GM23338 (cell line): Measurements from ENCODE around the gene MED28. TPM values are rescaled to one million over a fixed set of nuclear protein-coding genes. Genes with fewer than 3 reads are reported as not detected.

Experiments
- ATAC-seq: fragments of 200-7000 bp; cut with Tn5 transposase; 3 replicates; pipeline ENCODE4 v1.9.1; 2020
- DNase-seq: peaks from one replicate; pipeline ENCODE4 v3.0.0-alpha.2; 2015; ENCODE audit warnings: low spot score
- H2AFZ ChIP-seq: fragments of 200-600 bp; sonication (generic); 2 replicates; pipeline ENCODE4 v1.8.0; 2016; ENCODE audit warnings: antibody characterized with exemption, mild to moderate bottlenecking, moderate library complexity
- H3F3A ChIP-seq: fragments of 200-600 bp; sonication (generic); replicated peaks from 2 replicates; pipeline ENCODE4 v1.8.0; 2017; ENCODE audit warnings: antibody characterized with exemption, mixed run types, low read depth
- H3K27ac ChIP-seq: fragments of 200-600 bp; sonication (generic); 2 replicates; pipeline ENCODE4 v1.6.1; 2016; ENCODE audit warnings: low read depth
- H3K27me3 ChIP-seq: fragments of 200-600 bp; sonication (generic); 2 replicates; pipeline ENCODE4 v1.8.0; 2016; ENCODE audit warnings: mild to moderate bottlenecking, mixed run types, moderate library complexity; ENCODE audit not compliant: insufficient read depth
- H3K36me3 ChIP-seq: fragments of 200-600 bp; sonication (generic); 2 replicates; pipeline ENCODE4 v1.8.0; 2016; ENCODE audit warnings: mild to moderate bottlenecking; ENCODE audit not compliant: insufficient read depth
- H3K4me1 ChIP-seq: fragments of 200-600 bp; sonication (generic); 2 replicates; pipeline ENCODE4 v1.8.0; 2016; ENCODE audit warnings: mild to moderate bottlenecking, moderate library complexity; ENCODE audit not compliant: insufficient read depth
- H3K4me2 ChIP-seq: fragments of 200-600 bp; sonication (generic); 2 replicates; pipeline ENCODE4 v1.7.1; 2017; ENCODE audit warnings: mixed run types
- H3K4me3 ChIP-seq: fragments of 200-600 bp; sonication (generic); 2 replicates; pipeline ENCODE4 v1.6.1; 2016; ENCODE audit warnings: mixed run types
- H3K79me2 ChIP-seq: fragments of 200-600 bp; sonication (generic); replicated peaks from 2 replicates; pipeline ENCODE4 v1.8.0; 2017; ENCODE audit warnings: mild to moderate bottlenecking; ENCODE audit not compliant: insufficient read depth
- H3K9me2 ChIP-seq: fragments of 200-600 bp; sonication (generic); 2 replicates; pipeline ENCODE4 v1.8.0; 2017; ENCODE audit not compliant: insufficient read depth
- H4K20me1 ChIP-seq: fragments of 200-600 bp; sonication (generic); replicated peaks from 2 replicates; pipeline ENCODE4 v1.8.0; 2017; ENCODE audit warnings: mild to moderate bottlenecking; ENCODE audit not compliant: insufficient read depth
- H3K27ac Mint-ChIP-seq: 2 replicates; pipeline ENCODE4 v1.8.0; 2020; ENCODE audit warnings: inconsistent platforms, mild to moderate bottlenecking, moderate library complexity, mixed read lengths
- H3K27me3 Mint-ChIP-seq: 3 replicates; pipeline ENCODE4 v1.8.0; 2022; ENCODE audit warnings: low read depth, mild to moderate bottlenecking, moderate library complexity, mixed read lengths, inconsistent platforms; ENCODE audit not compliant: insufficient read depth, poor library complexity
- H3K36me3 Mint-ChIP-seq: 3 replicates; pipeline ENCODE4 v1.8.0; 2021; ENCODE audit warnings: low read depth, mild to moderate bottlenecking, inconsistent platforms, moderate library complexity, mixed read lengths
- H3K4me1 Mint-ChIP-seq: 3 replicates; pipeline ENCODE4 v1.8.0; 2020; ENCODE audit warnings: mild to moderate bottlenecking, inconsistent platforms, mixed read lengths
- H3K4me3 Mint-ChIP-seq: 3 replicates; pipeline ENCODE4 v1.8.0; 2021; ENCODE audit warnings: moderate library complexity, mild to moderate bottlenecking, inconsistent platforms, mixed read lengths
- H3K9me3 Mint-ChIP-seq: 3 replicates; pipeline ENCODE4 v1.8.0; 2020; ENCODE audit warnings: moderate library complexity, mild to moderate bottlenecking, inconsistent platforms, mixed read lengths
- CREB1 ChIP-seq: fragments of 250-450 bp; sonication (Bioruptor Pico); IDR thresholded peaks from 2 replicates; pipeline ENCODE4 v1.5.0; 2020; ENCODE audit warnings: low read depth, mild to moderate bottlenecking, moderate library complexity
- CTCF ChIP-seq, 2 experiments: fragments of 200-600 bp in 1 of 2; sonication (generic) in 1 of 2; conservative IDR thresholded peaks; 2 replicates each; pipeline versions ENCODE4 v1.5.1 to v1.6.1; 2016 to 2017; ENCODE audit warnings: antibody characterized with exemption in 2 of 2, low read depth in 2 of 2, mild to moderate bottlenecking in 2 of 2, moderate library complexity in 1 of 2
- ETS1 ChIP-seq: IDR thresholded peaks from 2 replicates; pipeline ENCODE4 v1.6.1; 2016; ENCODE audit warnings: antibody characterized with exemption
- EZH2 ChIP-seq: fragments of 200-600 bp; sonication (generic); IDR thresholded peaks from one replicate; pipeline ENCODE4 v1.8.0; 2017; ENCODE audit warnings: antibody characterized with exemption, mild to moderate bottlenecking, low read depth; ENCODE audit not compliant: unreplicated experiment
- NANOG ChIP-seq: IDR thresholded peaks from 2 replicates; pipeline ENCODE4 v1.6.1; 2016; ENCODE audit warnings: antibody characterized with exemption, borderline replicate concordance
- POLR2AphosphoS5 ChIP-seq: IDR thresholded peaks from 2 replicates; pipeline ENCODE4 v1.6.1; 2016; ENCODE audit warnings: antibody characterized with exemption, low read depth
- REST ChIP-seq: IDR thresholded peaks from one replicate; pipeline ENCODE4 v1.6.1; 2018; ENCODE audit warnings: antibody characterized with exemption; ENCODE audit not compliant: unreplicated experiment
- STAT1 ChIP-seq: IDR thresholded peaks from one replicate; pipeline ENCODE4 v1.6.1; 2016; ENCODE audit warnings: antibody characterized with exemption; ENCODE audit not compliant: unreplicated experiment
- ZNF114 ChIP-seq: fragments of 250-450 bp; sonication (Bioruptor Pico); IDR thresholded peaks from 2 replicates; pipeline ENCODE4 v1.5.0; 2020; ENCODE audit warnings: mild to moderate bottlenecking, moderate library complexity
- ZNF331 ChIP-seq: fragments of 250-450 bp; sonication (Bioruptor Pico); IDR thresholded peaks from 2 replicates; pipeline ENCODE4 v1.5.0; 2020; ENCODE audit warnings: low read depth, mild to moderate bottlenecking, moderate library complexity
- polyA plus RNA-seq: library from polyadenylated mRNA; unstranded; fragments of >200 nt; fragmentation: Nextera tagmentation; extraction: Ambion mirVana; gene quantifications from 2 replicates; pipeline ENCODE4 v1.2.1, GENCODE V29; 2016
- total RNA-seq: library from RNA; depleted of rRNA; stranded (reverse); fragments of >200 nt; shearing (Covaris generic); gene quantifications from 2 replicates; pipeline ENCODE4 v1.2.3, GENCODE V29; 2014

The MED28 gene
- total and polyA plus RNA-seq, 2 experiments from 2014 or later = 24.0 to 60.9 TPM

- Mint-ChIP-seq H3K4me1 (peaks cover 5% of the 10 kb centered on the region; the same call in 2 of the 3 replicates), H3K27me3 (peaks cover 5% of the 10 kb centered on the region), H3K27ac (no peak overlapping the region), H3K4me3 (no peak overlapping the region), H3K9me3 (no peaks in the 10 kb centered on the region), H3K36me3 (no peaks in the 10 kb centered on the region)
- Histone ChIP-seq H3K79me2 (no peaks in the 10 kb centered on the region), H3K36me3 (no peaks in the 10 kb centered on the region), H2AFZ (no peak overlapping the region), H3K27ac (no peak overlapping the region), H3K4me2 (no peak overlapping the region), H3K9me2 (no peaks in the 10 kb centered on the region), H3K4me3 (no peak overlapping the region), H3K27me3 (no peaks in the 10 kb centered on the region), H4K20me1 (no peaks in the 10 kb centered on the region), H3K4me1 (no peaks in the 10 kb centered on the region), H3F3A (no peaks in the 10 kb centered on the region)
- no peak for ATAC-seq
- no peak for TF ChIP-seq NANOG
- TF ChIP-seq CREB1 = no peak
- TF ChIP-seq POLR2AphosphoS5 = no peak
- TF ChIP-seq STAT1 = no peak
- TF ChIP-seq ETS1 = no peak
- TF ChIP-seq CTCF (conservative IDR thresholded peaks at IDR 0.05; ENCODE audit: low read depth in 2 of 2) = no peak
- TF ChIP-seq REST = no peak
- no peak for TF ChIP-seq ZNF114 (CRISPR knock-in tag)
- TF ChIP-seq EZH2 = no peak
- no peak for TF ChIP-seq ZNF331 (CRISPR knock-in tag)
- DNase-seq = no peak
Measured at GRCh38 chr4:17665346-17665745, 50.9 kb downstream of the MED28 start.

GRCh38 chr4:17665852-17666251 lies 51.4 kb downstream of the MED28 start:
- no peaks in the 10 kb centered on the region for H3K9me3 Mint-ChIP-seq
- peaks cover 5% of the 10 kb centered on the region; the same call in 2 of the 3 replicates for H3K4me1 Mint-ChIP-seq
- no peaks in the 10 kb centered on the region for H3K36me3 ChIP-seq
- DNase-seq (no peak), ATAC-seq (no peak)
- H3K27me3 Mint-ChIP-seq = peaks cover 5% of the 10 kb centered on the region
- H3K9me2 ChIP-seq = no peaks in the 10 kb centered on the region
- H3K27ac Mint-ChIP-seq = no peak overlapping the region
- H3K4me3 Mint-ChIP-seq = no peak overlapping the region
- no peaks in the 10 kb centered on the region for H3K79me2 ChIP-seq
- no peak overlapping the region for H3K27ac ChIP-seq
- H3K36me3 Mint-ChIP-seq = no peaks in the 10 kb centered on the region
- H3K4me1 ChIP-seq = no peaks in the 10 kb centered on the region
- H3K4me2 ChIP-seq = no peak overlapping the region
- H3K27me3 ChIP-seq = no peaks in the 10 kb centered on the region
- no peaks in the 10 kb centered on the region for H4K20me1 ChIP-seq
- no peak overlapping the region for H3K4me3 ChIP-seq
- no peaks in the 10 kb centered on the region for H3F3A ChIP-seq
- H2AFZ ChIP-seq = no peak overlapping the region
- no peak for TF ChIP-seq EZH2
- no peak for TF ChIP-seq ZNF331 (CRISPR knock-in tag)
- TF ChIP-seq REST = no peak
- TF ChIP-seq CREB1 = no peak
- no peak for TF ChIP-seq NANOG
- TF ChIP-seq ETS1 = no peak
